KOPT-K1 (cell line): Measurements from ENCODE around the gene EEFSEC.

Experiments
- H3K27ac ChIP-seq: fragments of 200-600 bp; sonication (generic); 2 replicates; pipeline ENCODE4 v1.5.1; 2016; ENCODE audit warnings: antibody characterized with exemption, mild to moderate bottlenecking, low read depth, low read length; ENCODE audit not compliant: poor library complexity, severe bottlenecking
- H3K36me3 ChIP-seq: fragments of 200-600 bp; sonication (generic); 2 replicates; pipeline ENCODE4 v1.5.1; 2017; ENCODE audit warnings: antibody characterized with exemption, mild to moderate bottlenecking, low read length, moderate library complexity; ENCODE audit not compliant: insufficient read depth
- H3K9me3 ChIP-seq: fragments of 200-600 bp; sonication (generic); 2 replicates; pipeline ENCODE4 v1.5.1; 2017; ENCODE audit warnings: antibody characterized with exemption, low read length, mild to moderate bottlenecking; ENCODE audit not compliant: insufficient read depth, poor library complexity, severe bottlenecking

The EEFSEC gene

GRCh38 chr3:128170866-128171516 lies 17.7 kb downstream of the EEFSEC start:
- Histone ChIP-seq H3K27ac (no peak overlapping the region), H3K36me3 (no peaks in the 10 kb centered on the region)

GRCh38 chr3:128173200-128173599 lies 19.9 kb downstream of the EEFSEC start:
- H3K9me3 ChIP-seq, result no peaks in the 10 kb centered on the region
- no peaks in the 10 kb centered on the region for H3K36me3 ChIP-seq
- H3K27ac ChIP-seq, result no peak overlapping the region

More at GRCh38 chr3:128170866-128171516, 17.7 kb downstream of the EEFSEC start:
- no peaks in the 10 kb centered on the region for H3K9me3 ChIP-seq

GRCh38 chr3:128173849-128174248 lies 20.6 kb downstream of the EEFSEC start:
- Histone ChIP-seq H3K27ac (no peak overlapping the region), H3K9me3 (no peaks in the 10 kb centered on the region), H3K36me3 (no peaks in the 10 kb centered on the region)

- Histone ChIP-seq H3K27ac (no peak overlapping the region), H3K9me3 (no peaks in the 10 kb centered on the region), H3K36me3 (no peaks in the 10 kb centered on the region)
These were observed 21.7 kb downstream of the EEFSEC start for GRCh38 chr3:128174675-128175590.

GRCh38 chr3:128175768-128176167 lies 22.5 kb downstream of the EEFSEC start:
- no peaks in the 10 kb centered on the region for H3K36me3 ChIP-seq
- no peaks in the 10 kb centered on the region for H3K9me3 ChIP-seq
- H3K27ac ChIP-seq, result no peak overlapping the region

GRCh38 chr3:128176276-128176833 lies 23.1 kb downstream of the EEFSEC start:
- no peaks in the 10 kb centered on the region for H3K9me3 ChIP-seq
- H3K27ac ChIP-seq, result no peak overlapping the region
- H3K36me3 ChIP-seq, result no peaks in the 10 kb centered on the region

- Histone ChIP-seq H3K9me3 (no peaks in the 10 kb centered on the region), H3K27ac (peak overlapping the region; percentile 48), H3K36me3 (no peaks in the 10 kb centered on the region)
These were observed 24.6 kb downstream of the EEFSEC start for GRCh38 chr3:128177865-128178264.

- no peaks in the 10 kb centered on the region for H3K9me3 ChIP-seq
- no peaks in the 10 kb centered on the region for H3K36me3 ChIP-seq
- peak overlapping the region; percentile 48 for H3K27ac ChIP-seq
These were observed 25.7 kb downstream of the EEFSEC start for GRCh38 chr3:128178782-128179483.

GRCh38 chr3:128179484-128179819 lies 26.2 kb downstream of the EEFSEC start:
- Histone ChIP-seq H3K36me3 (no peaks in the 10 kb centered on the region), H3K27ac (no peak overlapping the region), H3K9me3 (no peaks in the 10 kb centered on the region)

- Histone ChIP-seq H3K27ac (no peak overlapping the region), H3K36me3 (no peaks in the 10 kb centered on the region), H3K9me3 (no peaks in the 10 kb centered on the region)
These were observed 27.2 kb downstream of the EEFSEC start for GRCh38 chr3:128180436-128180835.

GRCh38 chr3:128180913-128181312 lies 27.6 kb downstream of the EEFSEC start:
- Histone ChIP-seq H3K9me3 (no peaks in the 10 kb centered on the region), H3K27ac (no peak overlapping the region), H3K36me3 (no peaks in the 10 kb centered on the region)

- H3K36me3 ChIP-seq, result no peaks in the 10 kb centered on the region
- H3K9me3 ChIP-seq, result no peaks in the 10 kb centered on the region
- H3K27ac ChIP-seq, result no peak overlapping the region
These were observed 29.4 kb downstream of the EEFSEC start for GRCh38 chr3:128182656-128183055.

GRCh38 chr3:128185630-128186447 lies 32.6 kb downstream of the EEFSEC start:
- Histone ChIP-seq H3K36me3 (no peaks in the 10 kb centered on the region), H3K9me3 (no peaks in the 10 kb centered on the region)

GRCh38 chr3:128187495-128187894 lies 34.2 kb downstream of the EEFSEC start:
- Histone ChIP-seq H3K9me3 (no peaks in the 10 kb centered on the region), H3K36me3 (no peaks in the 10 kb centered on the region), H3K27ac (no peak overlapping the region)

More at GRCh38 chr3:128185630-128186447, 32.6 kb downstream of the EEFSEC start:
- H3K27ac ChIP-seq, result no peak overlapping the region
